HepG2 (cell line): ENCODE data around the gene FGGY. TPM values are rescaled to one million over a fixed set of nuclear protein-coding genes. Genes with fewer than 3 reads are reported as not detected.

Experiments used
- ATAD3A ChIP-seq: sonication (generic); formaldehyde crosslinking; IDR thresholded peaks from 2 replicates; pipeline ENCODE4 v1.4.0; 2020; ENCODE audit warnings: missing genetic modification reagents
- CBFB ChIP-seq: sonication (generic); formaldehyde crosslinking; IDR thresholded peaks from 2 replicates; pipeline ENCODE4 v1.4.0; 2020; ENCODE audit warnings: missing genetic modification reagents
- CSRNP1 ChIP-seq: sonication (generic); formaldehyde crosslinking; IDR thresholded peaks from 2 replicates; pipeline ENCODE4 v1.8.1; 2023; ENCODE audit warnings: mild to moderate bottlenecking, missing genetic modification reagents
- DBP ChIP-seq: sonication (generic); formaldehyde crosslinking; IDR thresholded peaks from 2 replicates; pipeline ENCODE4 v1.4.0; 2020; ENCODE audit warnings: missing genetic modification reagents; ENCODE audit errors: not compliant biosample characterization
- ETV6 ChIP-seq: sonication (generic); formaldehyde crosslinking; conservative IDR thresholded peaks from 2 replicates; pipeline ENCODE4 v1.4.0; 2020; ENCODE audit warnings: missing genetic modification reagents
- GATAD2A ChIP-seq: IDR thresholded peaks from 2 replicates; pipeline ENCODE4 v1.6.1; 2016
- HBP1 ChIP-seq: IDR thresholded peaks from 2 replicates; pipeline ENCODE4 v1.6.1; 2016; ENCODE audit warnings: low read depth, control low read depth
- NFAT5 ChIP-seq: sonication (generic); formaldehyde crosslinking; IDR thresholded peaks from 2 replicates; pipeline ENCODE4 v1.4.0; 2020; ENCODE audit warnings: missing genetic modification reagents
- RFX3 ChIP-seq: IDR thresholded peaks from 2 replicates; pipeline ENCODE4 v1.6.1; 2016; ENCODE audit warnings: missing biosample characterization, missing genetic modification reagents
- SMAD9 ChIP-seq: sonication (generic); formaldehyde crosslinking; IDR thresholded peaks from 2 replicates; pipeline ENCODE4 v1.5.1; 2020; ENCODE audit warnings: mild to moderate bottlenecking, missing genetic modification reagents
- STAG1 ChIP-seq: sonication (generic); formaldehyde crosslinking; IDR thresholded peaks from 2 replicates; pipeline ENCODE4 v1.4.0; 2020; ENCODE audit warnings: missing genetic modification reagents
- ZNF580 ChIP-seq: IDR thresholded peaks from 2 replicates; pipeline ENCODE4 v1.6.1; 2016; ENCODE audit warnings: low read depth, borderline replicate concordance
- ZNF879 ChIP-seq: sonication (generic); formaldehyde crosslinking; IDR thresholded peaks from 2 replicates; pipeline ENCODE4 v1.8.1; 2023; ENCODE audit warnings: missing genetic modification reagents
- ZSCAN9 ChIP-seq: IDR thresholded peaks from 2 replicates; pipeline ENCODE4 v1.6.1; 2016; ENCODE audit warnings: borderline replicate concordance
- polyA plus RNA-seq, 8 experiments: library from polyadenylated mRNA; depleted of rRNA in 3 of 8; stranded (reverse) in 7 of 8; unstranded in 1 of 8; fragments of >200 nt; fragmentation: Illumina TruSeq in 4 of 8; extraction: Trizol in 4 of 8; gene quantifications; 2 replicates each; pipeline versions ENCODE4 v1.2.1 to v1.2.3, GENCODE V29; 2011 to 2016; ENCODE audit warnings: low read depth in 4 of 8, missing spikeins in 1 of 8, mixed read lengths in 1 of 8; ENCODE audit not compliant: insufficient read depth in 1 of 8
- total RNA-seq, 5 experiments: library from RNA; depleted of rRNA; stranded (reverse); fragments of >200 nt; fragmentation: Illumina TruSeq; extraction: Trizol; gene quantifications; 2 replicates each; pipeline ENCODE4 v1.2.3, GENCODE V29; 2016; ENCODE audit warnings: low read depth in 1 of 5

The FGGY gene
- total and polyA plus RNA-seq, 2 of the 13 experiments (the other 11 are each of a cell fraction or from before 2014, with no cell fraction given), result 15.7 to 27.5 TPM

- TF ChIP-seq DBP, result no peak
- no peak for TF ChIP-seq ZNF580 (CRISPR knock-in tag)
- 0 out of 2 replicates have a peak, but pooled peaks have one; percentile 30 for TF ChIP-seq CBFB (CRISPR knock-in tag)
- no peak for TF ChIP-seq CSRNP1 (CRISPR knock-in tag)
- TF ChIP-seq ETV6, result no peak
- TF ChIP-seq NFAT5 (CRISPR knock-in tag), result no peak
- TF ChIP-seq ATAD3A (CRISPR knock-in tag), result no peak
- no peak for TF ChIP-seq SMAD9 (CRISPR knock-in tag)
- no peak for TF ChIP-seq HBP1 (CRISPR knock-in tag)
- TF ChIP-seq GATAD2A (CRISPR knock-in tag), result peak; percentile 91
- no peak for TF ChIP-seq ZSCAN9 (CRISPR knock-in tag)
- TF ChIP-seq STAG1, result peak; percentile 49
- TF ChIP-seq RFX3 (CRISPR knock-in tag), result no peak
- TF ChIP-seq ZNF879 (CRISPR knock-in tag), result no peak
Measured at GRCh38 chr1:59522925-59523505, 226.1 kb downstream of the FGGY start (continued).
